Parathyroid adenoma (tissue), 2 donors: ENCODE results near the gene ECSCR.

Experiments
- H2AFZ ChIP-seq: fragments of 300-600 bp; sonication (generic); one replicate; pipeline ENCODE4 v1.7.0; 2017; ENCODE audit warnings: antibody characterized with exemption, mild to moderate bottlenecking
- H3K27ac ChIP-seq: fragments of 300-600 bp; sonication (generic); one replicate; pipeline ENCODE4 v1.7.0; 2017
- H3K27me3 ChIP-seq: fragments of 300-600 bp; sonication (generic); one replicate; pipeline ENCODE4 v1.7.0; 2017; ENCODE audit warnings: low read length; ENCODE audit not compliant: control insufficient read depth, insufficient read depth
- H3K36me3 ChIP-seq: fragments of 300-600 bp; sonication (generic); one replicate; pipeline ENCODE4 v1.7.0; 2017; ENCODE audit warnings: low read length; ENCODE audit not compliant: control insufficient read depth, insufficient read depth
- H3K4me1 ChIP-seq: fragments of 300-600 bp; sonication (generic); one replicate; pipeline ENCODE4 v1.7.0; 2017; ENCODE audit warnings: control low read depth
- H3K4me2 ChIP-seq: fragments of 300-600 bp; sonication (generic); one replicate; pipeline ENCODE4 v1.7.0; 2017; ENCODE audit warnings: low read length
- H3K4me3 ChIP-seq: fragments of 300-600 bp; sonication (generic); one replicate; pipeline ENCODE4 v1.7.0; 2017; ENCODE audit warnings: low read depth, low read length
- H3K79me2 ChIP-seq: fragments of 300-600 bp; sonication (generic); one replicate; pipeline ENCODE4 v1.7.0; 2017; ENCODE audit warnings: control low read depth
- H3K9ac ChIP-seq: fragments of 300-600 bp; sonication (generic); one replicate; pipeline ENCODE4 v1.7.0; 2017; ENCODE audit warnings: mild to moderate bottlenecking
- H3K9me3 ChIP-seq: fragments of 300-600 bp; sonication (generic); one replicate; pipeline ENCODE4 v1.7.0; 2017; ENCODE audit warnings: low read length; ENCODE audit not compliant: control insufficient read depth
- CTCF ChIP-seq: fragments of 300-600 bp; sonication (generic); IDR thresholded peaks from one replicate; pipeline ENCODE4 v1.7.0; 2017; ENCODE audit warnings: antibody characterized with exemption, mild to moderate bottlenecking
- donor health status: primary hyperparathyroidism.

The ECSCR gene

GRCh38 chr5:139419226-139420192, 43.0 kb downstream of the ECSCR start:
- H2AFZ ChIP-seq = no peak overlapping the region
- no peak overlapping the region for H3K4me2 ChIP-seq
- H3K9me3 ChIP-seq = no peaks in the 10 kb centered on the region
- no peak for TF ChIP-seq CTCF
- H3K36me3 ChIP-seq = no peaks in the 10 kb centered on the region
- no peaks in the 10 kb centered on the region for H3K79me2 ChIP-seq
- H3K4me1 ChIP-seq = no peaks in the 10 kb centered on the region
- H3K9ac ChIP-seq = no peak overlapping the region
- no peaks in the 10 kb centered on the region for H3K27me3 ChIP-seq
- H3K4me3 ChIP-seq = no peak overlapping the region
- no peak overlapping the region for H3K27ac ChIP-seq

GRCh38 chr5:139418793-139419192, 43.8 kb downstream of the ECSCR start:
- Histone ChIP-seq H3K9me3 (no peaks in the 10 kb centered on the region), H3K4me2 (no peak overlapping the region), H3K4me1 (no peaks in the 10 kb centered on the region), H3K79me2 (no peaks in the 10 kb centered on the region), H3K9ac (no peak overlapping the region), H3K27me3 (no peaks in the 10 kb centered on the region), H3K27ac (no peak overlapping the region), H3K36me3 (no peaks in the 10 kb centered on the region), H2AFZ (no peak overlapping the region), H3K4me3 (no peak overlapping the region)
- no peak for TF ChIP-seq CTCF

GRCh38 chr5:139417214-139417613, 45.3 kb downstream of the ECSCR start:
- no peak overlapping the region for H2AFZ ChIP-seq
- H3K36me3 ChIP-seq = no peaks in the 10 kb centered on the region
- H3K9ac ChIP-seq = no peak overlapping the region
- no peaks in the 10 kb centered on the region for H3K27me3 ChIP-seq
- no peaks in the 10 kb centered on the region for H3K9me3 ChIP-seq
- no peak overlapping the region for H3K4me3 ChIP-seq
- H3K4me1 ChIP-seq = no peaks in the 10 kb centered on the region
- H3K27ac ChIP-seq = no peak overlapping the region
- H3K4me2 ChIP-seq = no peak overlapping the region
- no peaks in the 10 kb centered on the region for H3K79me2 ChIP-seq
- TF ChIP-seq CTCF = no peak

- TF ChIP-seq CTCF = no peak
- Histone ChIP-seq H3K4me2 (no peak overlapping the region), H3K9ac (no peak overlapping the region), H3K36me3 (no peaks in the 10 kb centered on the region), H3K79me2 (no peaks in the 10 kb centered on the region), H3K4me1 (no peaks in the 10 kb centered on the region), H2AFZ (no peak overlapping the region), H3K9me3 (no peaks in the 10 kb centered on the region), H3K27ac (no peak overlapping the region), H3K27me3 (no peaks in the 10 kb centered on the region), H3K4me3 (no peak overlapping the region)
Observed at GRCh38 chr5:139416651-139417050, 45.9 kb downstream of the ECSCR start.

- Histone ChIP-seq H3K4me1 (no peaks in the 10 kb centered on the region), H3K4me2 (no peak overlapping the region), H3K27me3 (no peaks in the 10 kb centered on the region), H3K79me2 (no peaks in the 10 kb centered on the region), H3K27ac (no peak overlapping the region), H3K36me3 (no peaks in the 10 kb centered on the region), H3K9ac (no peak overlapping the region), H3K9me3 (no peaks in the 10 kb centered on the region), H3K4me3 (no peak overlapping the region), H2AFZ (no peak overlapping the region)
- TF ChIP-seq CTCF = no peak
Observed at GRCh38 chr5:139415869-139416268, 46.7 kb downstream of the ECSCR start.
